Myocyte (in vitro differentiated cells): Measurements from ENCODE around the gene MACROD2. TPM values are rescaled to one million over a fixed set of nuclear protein-coding genes. Genes with fewer than 3 reads are reported as not detected.

Source experiments
- DNase-seq: peaks from one replicate; pipeline ENCODE4 v3.0.0-alpha.2; 2012; ENCODE audit warnings: low read depth
- total RNA-seq: library from RNA; depleted of rRNA; stranded (reverse); fragments of >200 nt; gene quantifications from 2 replicates; pipeline ENCODE4 v1.2.3, GENCODE V29; 2014

Gene MACROD2
- total RNA-seq, 1 donor from 2014 or later: 5.3 TPM

DNA sequence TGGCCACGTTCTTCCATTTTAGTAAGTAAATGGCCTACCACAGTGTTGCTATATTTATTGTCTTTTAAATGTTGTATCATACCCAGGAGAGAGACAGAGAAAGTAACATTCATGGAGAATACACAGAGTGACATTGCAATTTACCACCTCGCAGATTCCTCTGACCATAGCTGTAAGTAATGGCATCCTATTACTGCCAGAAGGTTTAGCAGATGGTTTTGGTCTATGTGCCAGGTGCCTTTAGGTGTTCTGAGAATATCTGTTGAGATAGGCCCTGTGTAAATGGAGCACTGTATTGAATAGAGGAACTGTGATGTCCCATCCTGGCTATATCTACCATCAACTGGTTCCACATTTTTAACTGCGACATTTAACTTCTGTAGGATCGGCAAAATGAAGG is 2018.3 kb downstream of the MACROD2 start:
- no peak for DNase-seq

DNA sequence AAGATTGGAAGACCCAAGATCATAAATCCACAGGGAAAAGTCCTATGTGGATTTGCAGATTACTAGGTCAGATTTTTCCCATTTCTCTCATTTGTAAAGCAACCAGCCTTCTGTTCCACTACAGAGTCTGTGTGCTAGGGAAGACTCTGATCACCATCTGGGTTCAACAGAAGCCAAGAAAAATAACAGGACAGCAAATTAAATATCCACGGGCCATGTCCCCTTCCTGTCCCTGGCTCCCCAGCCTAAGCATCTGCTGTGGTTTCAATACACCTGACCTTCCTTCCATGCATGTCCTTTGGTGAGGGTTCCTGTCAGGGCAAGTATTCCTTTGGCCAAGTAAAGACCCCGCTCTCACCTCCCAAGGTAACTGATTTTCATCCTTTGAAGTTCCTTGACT is 2019.1 kb downstream of the MACROD2 start:
- DNase-seq: no peak

DNA sequence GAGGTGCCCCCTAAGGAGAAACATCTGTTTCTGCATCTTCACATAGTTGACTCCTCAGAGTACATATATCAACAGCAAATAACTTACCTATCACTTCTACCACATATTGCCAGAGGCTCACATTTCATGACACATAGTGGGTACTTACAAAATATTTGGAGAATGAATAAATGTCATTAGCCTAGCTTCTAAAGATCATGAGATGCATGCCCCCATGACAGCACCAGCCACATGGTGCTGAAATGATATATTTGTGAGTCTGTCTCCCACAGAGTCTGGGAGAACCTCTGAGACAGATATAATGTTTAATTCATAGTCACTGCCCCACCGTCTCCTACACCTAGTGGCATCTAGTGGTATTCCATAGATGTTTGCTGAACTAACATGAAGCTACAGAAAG is 2022.3 kb downstream of the MACROD2 start:
- no peak for DNase-seq

DNA sequence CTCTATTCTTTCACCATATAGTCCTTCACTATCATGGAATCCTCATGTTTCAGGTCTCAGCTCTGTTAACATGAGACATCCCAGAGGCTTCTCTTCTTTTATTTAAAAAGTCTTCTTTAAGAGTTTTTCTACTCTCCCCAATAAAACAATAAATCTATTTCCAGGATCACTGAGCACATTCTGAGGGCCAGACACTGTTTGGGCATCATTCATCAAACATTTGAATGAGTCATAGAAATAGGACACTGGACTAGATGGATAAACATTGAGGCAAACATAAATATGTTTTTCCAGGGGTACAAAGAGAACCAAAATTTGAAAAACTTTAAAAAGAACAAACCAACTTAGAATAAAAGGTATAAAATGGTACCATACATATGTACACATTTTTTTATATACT is 2023.6 kb downstream of the MACROD2 start:
- no peak for DNase-seq

DNA sequence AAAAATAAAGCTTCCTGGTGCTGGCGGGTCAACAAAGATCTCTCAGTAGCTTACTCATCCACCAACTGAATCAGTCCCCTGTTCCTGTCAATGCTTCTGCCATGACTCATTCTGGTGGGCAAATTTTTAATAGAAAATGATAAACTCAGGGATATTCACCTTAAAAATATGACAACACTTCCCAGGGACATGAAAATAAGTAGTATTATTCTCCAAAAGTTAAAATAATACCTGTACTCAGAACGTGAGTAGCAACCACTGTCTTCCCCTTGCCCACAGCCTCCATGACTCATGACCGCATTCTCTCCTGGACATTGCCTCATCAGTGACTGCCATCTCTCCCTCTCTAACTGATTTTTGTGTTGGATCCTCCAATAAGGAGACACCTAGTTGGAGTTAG is 2025.7 kb downstream of the MACROD2 start:
- DNase-seq: peak; percentile 74

DNA sequence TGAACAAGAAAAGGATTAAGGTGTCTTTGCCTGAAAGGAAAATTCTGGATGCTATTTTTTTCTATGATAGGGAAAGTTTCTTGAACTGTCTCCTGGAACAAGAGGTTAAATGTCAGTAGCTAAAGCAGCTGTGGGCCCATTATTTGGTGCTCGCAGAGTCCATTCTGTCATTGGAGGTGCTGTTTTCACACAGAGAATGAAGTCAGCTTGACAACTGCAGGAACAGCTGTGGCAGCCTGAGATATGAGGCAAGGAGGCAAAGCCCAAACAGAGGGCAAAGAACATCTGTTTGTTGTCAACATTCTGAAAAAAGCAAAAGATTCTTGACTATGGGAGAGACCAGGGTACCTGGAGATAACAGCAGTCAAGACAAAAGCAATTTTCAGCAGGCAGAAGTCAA is 2029.8 kb downstream of the MACROD2 start:
- DNase-seq: peak; percentile 86

DNA sequence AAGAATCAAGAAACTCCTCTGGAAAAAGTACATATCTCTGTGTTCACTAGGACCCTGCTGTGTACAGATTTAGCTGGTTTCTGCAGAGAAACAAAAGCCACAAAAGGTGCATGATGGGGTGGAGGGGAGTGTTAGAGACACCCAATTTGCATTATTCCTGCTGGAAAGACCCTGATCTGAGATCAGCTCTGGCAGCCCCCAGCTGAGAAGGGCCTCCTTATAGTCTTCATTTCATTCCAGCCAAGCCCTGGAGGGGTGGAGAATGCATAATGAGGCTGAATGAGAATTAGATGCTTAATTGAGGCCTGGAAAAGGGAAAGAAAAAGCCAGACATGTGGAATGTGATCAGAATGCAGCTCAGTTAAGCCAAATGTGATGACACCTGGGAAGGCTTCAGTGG is 2032.4 kb downstream of the MACROD2 start:
- DNase-seq: no peak

DNA sequence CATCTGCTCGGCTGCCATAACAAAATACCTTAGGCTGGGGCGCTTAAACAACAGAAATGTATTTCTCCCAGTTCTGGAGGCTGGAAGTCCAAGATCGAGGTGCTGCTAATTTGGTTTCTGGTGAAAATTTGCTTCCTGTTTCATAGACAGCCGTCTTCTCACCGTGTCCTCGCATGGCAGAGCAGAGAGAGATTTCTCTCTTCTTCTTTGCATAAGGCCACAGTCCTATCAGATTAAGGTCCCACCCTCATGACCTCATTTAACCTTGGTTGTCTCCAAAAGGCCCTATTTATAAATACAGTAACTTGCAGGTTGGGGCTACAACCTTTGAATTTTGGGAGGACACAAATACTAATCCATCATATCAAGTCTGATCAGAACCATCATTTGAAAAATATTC is 2033.6 kb downstream of the MACROD2 start:
- no peak for DNase-seq

DNA sequence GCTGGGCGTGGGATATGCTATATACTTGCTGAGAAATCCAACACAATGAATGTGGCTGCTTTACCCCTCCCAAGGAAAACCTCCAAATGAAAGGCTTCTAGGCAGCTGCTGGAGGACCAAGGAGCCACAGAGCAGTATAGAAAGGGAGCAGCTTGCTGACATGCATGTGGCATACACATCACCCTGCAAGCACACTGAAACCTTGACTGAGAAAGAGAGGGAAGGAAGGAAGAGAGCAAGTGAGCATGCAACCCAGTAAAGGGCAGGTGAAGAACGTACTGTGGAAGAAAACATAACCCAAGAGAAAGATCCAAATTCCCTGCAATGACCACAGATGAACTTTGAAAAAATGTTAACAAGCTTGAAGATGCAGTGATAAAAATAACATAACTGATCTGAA is 2034.9 kb downstream of the MACROD2 start:
- no peak for DNase-seq

DNA sequence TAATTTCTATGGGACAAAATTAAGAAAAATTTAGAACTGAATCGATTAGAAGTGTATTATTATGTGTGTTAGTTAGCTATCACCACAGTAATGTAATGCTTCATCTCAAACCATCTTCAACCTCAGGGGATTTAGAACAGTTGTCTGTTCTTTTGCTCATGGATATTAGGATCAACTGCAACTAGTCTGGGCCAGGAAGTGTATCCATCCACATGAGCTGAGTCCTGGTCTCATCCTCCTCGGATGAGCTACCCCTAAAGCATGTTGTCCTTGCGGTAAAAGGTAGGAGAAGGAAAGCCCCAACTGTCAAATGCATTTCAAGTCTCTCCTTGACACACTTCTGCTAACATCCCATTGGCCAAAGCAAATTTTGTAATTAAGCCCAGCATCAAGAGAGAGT is 2040.3 kb downstream of the MACROD2 start:
- no peak for DNase-seq

DNA sequence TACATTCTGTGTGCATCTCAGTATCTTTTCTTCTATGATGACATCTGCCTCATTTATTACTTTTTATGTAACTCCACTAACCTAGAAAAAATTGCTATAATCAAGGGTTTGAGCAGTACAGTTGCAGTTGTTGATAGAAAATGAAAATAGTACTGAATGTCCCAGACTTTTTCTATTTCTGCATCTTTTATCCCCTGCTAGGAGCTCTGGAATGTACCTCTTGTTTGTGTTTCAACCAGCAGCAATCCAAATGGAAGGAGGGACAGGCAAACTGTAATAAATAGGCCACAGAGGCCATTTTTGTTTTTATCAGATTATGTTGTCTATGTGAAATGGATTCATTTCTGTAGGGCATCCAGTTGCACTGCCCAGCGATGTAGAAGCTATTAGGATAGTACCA is 2041.0 kb downstream of the MACROD2 start:
- no peak for DNase-seq

DNA sequence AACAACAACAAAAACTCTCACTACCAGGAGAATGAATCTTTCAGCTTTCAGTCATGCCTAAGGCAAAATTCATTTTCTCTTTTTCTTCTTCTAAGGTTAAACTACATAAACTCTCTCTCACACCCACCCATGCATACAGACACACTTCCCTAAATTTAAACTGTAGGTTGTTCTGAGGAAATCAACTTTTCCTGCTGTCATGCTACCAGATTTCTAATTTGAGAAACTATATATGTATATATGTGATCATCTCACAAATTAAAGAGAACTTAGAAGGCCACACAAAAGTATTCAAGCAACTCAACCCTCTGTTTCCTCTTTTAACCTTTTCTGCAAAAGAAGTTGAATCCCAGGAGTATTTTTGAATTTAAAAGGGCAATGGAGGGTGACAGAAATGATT is 2045.4 kb downstream of the MACROD2 start:
- DNase-seq: no peak

DNA sequence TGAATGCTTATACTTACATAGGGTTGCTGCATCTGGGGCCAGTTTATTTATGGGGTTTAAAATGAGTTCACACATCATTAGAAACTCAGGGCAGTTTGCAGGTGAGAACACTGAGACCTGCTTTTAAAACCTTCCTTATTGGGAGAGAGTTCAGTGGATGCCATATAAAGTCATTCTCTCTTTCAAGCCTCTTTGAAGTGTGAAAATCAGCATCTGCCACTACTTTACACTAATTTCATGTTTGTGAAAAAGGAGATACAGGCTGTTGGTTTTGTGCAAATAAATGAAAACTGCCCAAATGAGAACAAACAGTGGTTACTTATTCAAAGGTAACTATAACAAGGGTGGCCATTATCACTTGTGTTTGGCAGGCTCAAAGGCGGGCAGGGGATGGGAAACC is 2047.4 kb downstream of the MACROD2 start:
- no peak for DNase-seq

DNA sequence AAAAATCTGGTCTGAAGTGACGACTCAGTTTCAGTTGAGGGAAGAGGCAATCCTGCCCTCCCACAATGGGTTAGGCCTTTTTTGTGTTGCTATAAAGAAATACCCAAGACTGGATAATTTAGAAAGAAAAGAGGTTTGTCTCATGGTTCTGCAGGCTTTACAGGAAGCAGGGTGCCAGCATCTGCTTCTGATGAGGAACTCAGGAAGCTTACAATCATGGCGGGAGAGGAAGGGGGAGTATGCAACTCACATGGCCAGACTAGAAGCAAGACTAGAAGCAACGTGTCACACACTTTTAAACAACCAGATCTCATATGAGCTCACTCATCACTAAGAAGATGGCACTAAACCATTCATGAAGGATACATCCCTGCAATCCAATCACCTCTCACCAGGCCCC is 2048.6 kb downstream of the MACROD2 start:
- DNase-seq: no peak

DNA sequence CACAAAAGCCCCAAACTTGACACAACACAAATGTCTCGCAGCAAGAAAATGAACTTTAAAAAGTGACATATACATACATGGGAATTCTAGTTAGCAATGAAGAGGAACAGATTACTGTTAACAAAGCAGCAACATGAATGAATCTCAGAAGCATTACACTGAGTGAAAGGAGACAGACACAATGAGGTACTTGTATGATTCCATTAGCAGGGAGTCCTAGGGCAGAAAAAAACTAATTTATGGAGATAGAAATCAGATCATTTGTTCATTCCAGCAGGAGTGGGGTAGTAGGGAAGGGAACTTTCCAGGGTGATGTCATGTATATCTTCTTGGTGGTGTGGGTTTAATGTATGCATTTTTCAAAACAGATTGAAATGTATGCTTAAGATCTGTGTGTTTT is 2053.6 kb downstream of the MACROD2 start:
- DNase-seq: no peak

DNA sequence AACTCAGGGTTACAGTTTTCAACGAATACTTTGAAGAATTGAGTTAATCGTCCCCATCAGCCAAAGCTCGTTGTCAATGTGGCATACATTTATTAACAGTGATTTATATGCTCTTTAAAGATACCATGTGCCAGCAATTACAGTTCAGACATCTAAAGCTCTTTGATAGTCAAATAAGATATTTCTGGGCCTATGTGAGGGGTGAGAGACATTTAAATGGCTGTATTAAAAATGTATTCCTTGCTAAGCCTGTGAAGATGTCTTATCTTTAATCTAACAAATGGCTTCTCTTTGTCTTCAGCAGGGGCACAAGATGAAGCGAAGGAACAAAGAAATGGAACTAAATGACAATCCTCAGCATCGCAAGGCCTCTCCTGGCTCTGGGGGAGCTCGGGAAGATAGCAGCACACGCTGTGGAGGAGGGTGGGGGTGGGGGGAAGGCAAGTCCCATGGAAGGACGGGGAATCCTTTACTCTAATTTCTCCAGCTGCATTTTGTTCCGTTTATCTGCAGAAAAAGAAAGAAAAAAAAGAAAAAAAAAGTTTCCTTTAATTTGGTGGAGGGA is 2054.3 kb downstream of the MACROD2 start:
- no peak for DNase-seq

DNA sequence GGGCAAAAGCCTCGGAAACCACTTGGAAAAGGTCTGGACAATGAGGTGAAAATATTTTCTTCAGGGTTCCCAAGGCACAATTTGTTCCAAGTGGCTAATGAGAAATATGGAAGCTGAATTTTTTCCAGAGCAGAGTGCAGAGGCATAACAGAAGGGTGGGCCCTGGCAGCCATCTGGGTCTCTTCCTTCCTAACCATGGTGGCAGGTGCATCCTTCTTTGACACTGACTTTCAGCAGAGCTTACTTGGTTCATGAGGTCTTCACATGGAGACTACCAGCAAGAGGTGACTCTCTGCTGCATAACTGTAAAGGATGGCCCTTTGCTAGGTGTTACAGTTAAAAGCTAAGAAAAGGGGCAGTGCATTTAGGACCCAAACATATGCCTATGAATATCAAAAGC is 2055.1 kb downstream of the MACROD2 start:
- no peak for DNase-seq

DNA sequence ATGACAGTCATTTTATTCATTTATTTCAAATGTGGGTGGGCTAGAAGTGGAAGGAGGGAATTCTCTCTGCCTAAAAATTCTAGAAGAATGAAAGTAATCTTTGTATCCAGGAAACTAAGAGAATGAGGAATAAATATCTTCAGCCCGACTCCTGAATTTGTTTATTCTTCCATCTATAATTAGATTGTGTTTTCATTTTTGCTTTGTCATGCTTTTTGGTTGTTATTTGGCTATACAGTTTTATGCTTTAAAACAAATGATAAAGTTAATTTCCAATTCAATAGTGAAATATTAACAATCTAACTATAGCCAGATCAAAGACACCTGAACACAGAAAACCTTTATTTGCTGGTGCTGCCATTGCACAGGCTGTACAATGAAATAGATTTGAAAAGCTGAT is 2056.7 kb downstream of the MACROD2 start:
- DNase-seq: no peak

DNA sequence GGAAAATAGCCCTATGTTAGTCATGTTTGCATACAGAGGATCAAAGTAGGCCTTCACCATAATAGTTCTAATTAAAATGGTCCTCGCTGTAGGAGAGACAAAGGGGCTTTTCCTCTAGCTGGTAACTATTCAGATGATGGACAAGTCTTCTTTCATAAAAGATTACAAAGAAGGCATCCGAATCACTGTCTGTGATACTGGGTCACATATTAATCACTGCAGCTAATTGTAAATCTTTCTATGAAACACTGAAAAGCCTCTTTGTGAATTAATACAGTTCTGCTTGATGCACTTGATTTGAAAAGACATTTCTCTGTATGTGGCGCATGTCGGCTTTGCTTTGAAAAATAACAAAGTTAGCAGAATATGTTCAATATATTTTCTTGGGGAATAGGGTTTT is 2057.1 kb downstream of the MACROD2 start:
- DNase-seq: no peak

DNA sequence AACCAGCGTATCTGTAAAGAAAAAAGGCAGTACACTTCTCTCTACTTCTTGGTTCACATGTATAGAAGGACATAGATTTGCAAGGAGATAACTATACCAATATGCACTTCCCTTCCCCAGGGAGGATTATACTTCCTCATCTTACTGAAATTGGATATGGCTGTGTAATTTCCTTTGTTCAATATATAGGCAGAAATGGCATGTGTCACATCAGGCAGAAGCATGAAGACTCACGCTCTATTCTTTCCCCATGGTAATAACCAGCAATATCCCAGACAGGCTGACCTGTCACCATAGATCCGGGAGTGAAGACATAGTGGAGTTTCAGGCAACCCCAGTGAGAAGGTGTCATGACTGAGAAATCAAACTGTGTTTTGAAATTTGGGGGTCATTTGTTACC is 2059.7 kb downstream of the MACROD2 start:
- DNase-seq: no peak

DNA sequence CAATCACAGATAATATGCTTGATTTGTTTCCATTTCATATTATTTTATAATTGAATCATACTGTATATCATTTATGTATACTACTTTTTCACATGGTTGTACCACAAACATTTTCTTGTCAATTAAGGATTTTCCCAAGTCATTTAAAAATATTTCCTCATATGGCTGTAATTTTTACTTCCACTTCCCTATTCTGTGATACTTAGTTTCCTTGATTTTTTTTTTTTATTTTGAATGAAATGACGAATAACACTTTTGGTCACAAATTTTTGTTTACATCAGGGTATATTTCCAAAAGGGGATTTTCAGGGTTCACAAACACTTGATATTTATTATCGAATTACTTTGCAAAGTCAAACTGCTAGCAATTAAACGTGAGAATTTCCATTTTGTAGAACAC is 2062.3 kb downstream of the MACROD2 start:
- DNase-seq: no peak

DNA sequence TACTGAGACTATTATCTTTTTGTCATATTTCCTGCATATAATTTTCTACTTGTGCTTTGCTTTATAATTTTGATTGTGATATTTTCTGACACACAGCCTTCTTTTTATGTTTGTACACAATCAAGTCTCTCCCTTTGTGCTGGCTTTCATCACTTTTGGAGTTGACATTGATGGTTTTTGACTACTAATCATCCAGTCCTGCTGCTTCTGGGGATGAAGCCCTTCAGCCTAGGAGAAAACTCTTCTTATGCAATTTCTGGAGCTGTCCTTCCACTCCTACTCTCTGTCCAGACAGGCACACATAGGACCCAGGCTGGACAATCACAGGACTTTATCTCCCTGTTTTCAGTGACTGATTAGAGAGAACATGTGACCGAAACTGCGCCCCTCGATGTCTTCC is 2063.0 kb downstream of the MACROD2 start:
- DNase-seq: no peak

DNA sequence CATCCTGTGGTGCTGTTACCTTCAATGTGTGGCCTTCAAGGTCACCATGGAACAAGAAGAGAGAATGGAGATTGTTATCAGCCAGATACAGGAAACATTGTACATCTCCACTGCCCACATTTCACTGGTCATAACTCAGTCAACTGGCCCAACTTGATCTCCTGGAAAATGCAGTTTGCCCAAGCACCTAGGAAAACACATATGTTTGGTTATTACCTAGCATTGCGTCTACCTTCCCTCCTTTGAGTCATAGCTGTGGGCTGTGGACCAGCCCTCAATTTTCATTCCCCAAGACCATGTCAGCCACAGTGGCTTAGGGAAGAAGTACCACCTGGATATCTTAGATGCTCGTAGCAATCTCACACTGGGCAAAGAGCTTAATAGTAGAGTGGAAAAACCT is 2064.5 kb downstream of the MACROD2 start:
- no peak for DNase-seq

DNA sequence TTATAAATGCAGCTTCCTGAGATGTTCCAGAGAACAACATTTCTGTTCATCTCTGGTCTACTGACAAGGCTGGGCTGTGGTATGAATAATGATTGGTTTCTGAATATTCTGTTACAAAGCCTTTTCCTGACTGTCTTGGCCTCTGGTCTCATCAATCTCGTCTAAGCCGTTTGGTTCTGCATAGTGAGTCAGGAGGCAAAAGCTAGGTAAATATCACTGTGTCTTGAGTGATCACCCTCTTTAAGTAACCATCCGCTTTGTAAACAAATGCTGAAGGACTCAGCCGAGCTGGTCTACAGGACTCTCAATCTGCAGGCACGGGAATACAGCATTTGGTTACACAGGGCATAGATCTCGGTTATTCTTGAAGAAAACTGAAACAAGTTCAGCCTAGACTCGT is 2066.0 kb downstream of the MACROD2 start:
- no peak for DNase-seq
